PFSK-1 (cell line): ENCODE measurements around the gene MAPK1.

Experiments used
- FOXP2 ChIP-seq: optimal IDR thresholded peaks from 2 replicates; pipeline ENCODE3; 2011; ENCODE audit warnings: borderline replicate concordance, control low read depth, inconsistent platforms; ENCODE audit not compliant: insufficient read depth; ENCODE audit errors: extremely low read length, extremely low read depth
- POLR2AphosphoS5 ChIP-seq: IDR thresholded peaks from 2 replicates; pipeline ENCODE4 v1.6.1; 2012; ENCODE audit warnings: low read depth, mild to moderate bottlenecking, control low read depth, low read length, moderate library complexity
- REST ChIP-seq, 2 experiments: IDR thresholded peaks; 2 replicates each; pipeline versions ENCODE4 v1.6.1 to v1.8.0; 2011 to 2012; ENCODE audit warnings: low read depth in 2 of 2, low read length in 2 of 2, control low read depth in 1 of 2, inconsistent platforms in 1 of 2, mild to moderate bottlenecking in 1 of 2, moderate library complexity in 1 of 2; ENCODE audit not compliant: insufficient read depth in 1 of 2
- SIN3A ChIP-seq: IDR thresholded peaks from 2 replicates; pipeline ENCODE4 v1.6.1; 2012; ENCODE audit warnings: mild to moderate bottlenecking, low read length, moderate library complexity, borderline replicate concordance; ENCODE audit not compliant: insufficient read depth
- TAF1 ChIP-seq: IDR thresholded peaks from 2 replicates; pipeline ENCODE4 v1.6.1; 2012; ENCODE audit warnings: low read length, control low read depth, borderline replicate concordance; ENCODE audit not compliant: insufficient read depth

Gene MAPK1

DNA sequence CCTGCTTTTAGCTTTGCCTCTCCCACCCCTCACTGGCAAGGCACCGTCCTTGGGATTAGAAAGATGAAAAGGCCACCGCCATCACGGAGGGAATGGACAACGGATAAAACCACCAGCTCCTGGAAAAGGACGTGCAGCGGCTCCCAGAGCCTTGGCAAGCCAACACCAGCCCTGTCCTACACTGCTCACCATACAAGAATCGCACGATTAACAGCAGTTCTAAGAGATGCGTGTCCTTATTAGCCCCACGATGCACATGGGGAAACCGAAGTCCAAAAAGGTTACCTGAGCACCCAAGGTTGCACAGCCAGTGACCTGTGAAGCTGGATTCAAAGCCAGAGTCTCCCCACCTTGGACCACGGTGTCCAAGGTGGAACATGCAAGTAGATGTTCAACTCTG lies 139.2 kb downstream of the MAPK1 start:
- TF ChIP-seq POLR2AphosphoS5, result no peak
- no peak for TF ChIP-seq REST (IDR thresholded peaks at IDR 0.05; ENCODE audit: insufficient read depth in 1 of 2, low read depth in 2 of 2, low read length in 2 of 2)
- no peak for TF ChIP-seq TAF1
- no peak for TF ChIP-seq FOXP2
- TF ChIP-seq SIN3A, result no peak

DNA sequence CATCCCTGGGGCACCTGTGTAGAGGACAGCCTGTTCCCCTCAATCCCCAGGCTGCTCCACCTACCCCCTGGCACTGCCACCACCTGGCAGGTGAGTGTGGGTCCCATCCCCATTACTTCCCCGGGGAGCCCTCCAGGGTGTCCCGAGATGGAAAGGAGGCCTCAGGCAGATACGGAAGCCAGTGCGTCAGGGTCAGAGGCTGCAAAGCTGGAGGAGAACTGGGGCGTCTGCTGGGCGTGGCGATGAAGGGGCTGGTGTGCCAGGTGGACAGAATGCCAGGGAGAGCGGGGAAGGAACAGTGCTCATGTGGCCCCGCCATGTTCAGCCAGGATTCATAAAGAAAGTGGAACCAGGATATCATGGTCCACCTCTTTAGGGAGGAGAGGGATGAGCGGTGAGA lies 139.7 kb downstream of the MAPK1 start:
- TF ChIP-seq SIN3A (no peak), REST (IDR thresholded peaks at IDR 0.05; ENCODE audit: insufficient read depth in 1 of 2, low read depth in 2 of 2, low read length in 2 of 2) (no peak), TAF1 (no peak), FOXP2 (no peak), POLR2AphosphoS5 (no peak)

- TF ChIP-seq POLR2AphosphoS5, result no peak
- TF ChIP-seq FOXP2, result no peak
- TF ChIP-seq TAF1, result no peak
- TF ChIP-seq SIN3A, result no peak
- no peak for TF ChIP-seq REST (IDR thresholded peaks at IDR 0.05; ENCODE audit: insufficient read depth in 1 of 2, low read depth in 2 of 2, low read length in 2 of 2)
Observed at GRCh38 chr22:21727159-21727558, 140.3 kb downstream of the MAPK1 start.

- TF ChIP-seq TAF1 (no peak), SIN3A (no peak), POLR2AphosphoS5 (no peak), REST (IDR thresholded peaks at IDR 0.05; ENCODE audit: insufficient read depth in 1 of 2, low read depth in 2 of 2, low read length in 2 of 2) (no peak), FOXP2 (no peak)
Observed at GRCh38 chr22:21726650-21727049, 140.8 kb downstream of the MAPK1 start.
